ENCODE data around the gene POLE2.
"Not testable (repeated sequence)": the region's sequence is repeated elsewhere in the genome, so short reads cannot be mapped to it uniquely, and the experiment has no call there.

Gene POLE2

DNA sequence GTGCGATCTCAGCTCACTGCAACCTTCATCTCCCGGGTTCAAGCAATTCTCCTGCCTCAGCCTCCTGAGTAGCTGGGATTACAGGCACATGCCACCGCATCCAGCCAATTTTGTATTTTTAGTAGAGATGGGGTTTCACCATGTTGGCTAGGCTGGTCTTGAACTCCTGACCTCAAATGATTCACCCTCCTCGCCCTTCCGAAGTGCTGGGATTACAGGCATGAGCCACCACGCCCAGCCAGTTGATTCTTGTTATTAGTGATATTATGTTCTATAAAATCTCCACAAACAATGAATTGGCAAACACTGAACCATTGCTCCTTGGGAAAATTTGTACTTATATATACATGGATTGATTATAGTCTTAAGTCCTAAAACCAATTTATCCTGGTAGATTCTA lies 30.5 kb downstream of the POLE2 start:
- DNase-seq: not testable (repeated sequence)

DNA sequence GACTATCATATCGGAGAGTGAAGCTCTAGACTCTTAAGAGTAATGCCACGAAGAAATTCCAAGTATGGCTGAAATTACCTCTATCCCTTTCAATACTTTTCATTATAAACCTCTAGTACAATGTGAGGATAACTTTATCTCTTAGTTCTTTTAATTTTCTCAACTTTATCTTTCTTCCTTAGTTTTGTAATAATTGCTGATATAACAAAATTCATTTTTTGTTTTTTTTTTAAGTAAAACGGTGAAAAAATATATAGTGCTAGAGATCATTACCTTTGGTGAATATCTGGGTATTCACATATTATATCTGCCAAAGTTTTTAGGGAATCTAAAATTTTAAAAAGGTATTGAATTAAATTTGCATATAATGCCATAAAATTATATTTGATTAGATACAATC lies 33.5 kb downstream of the POLE2 start:
- no peak for DNase-seq

DNA sequence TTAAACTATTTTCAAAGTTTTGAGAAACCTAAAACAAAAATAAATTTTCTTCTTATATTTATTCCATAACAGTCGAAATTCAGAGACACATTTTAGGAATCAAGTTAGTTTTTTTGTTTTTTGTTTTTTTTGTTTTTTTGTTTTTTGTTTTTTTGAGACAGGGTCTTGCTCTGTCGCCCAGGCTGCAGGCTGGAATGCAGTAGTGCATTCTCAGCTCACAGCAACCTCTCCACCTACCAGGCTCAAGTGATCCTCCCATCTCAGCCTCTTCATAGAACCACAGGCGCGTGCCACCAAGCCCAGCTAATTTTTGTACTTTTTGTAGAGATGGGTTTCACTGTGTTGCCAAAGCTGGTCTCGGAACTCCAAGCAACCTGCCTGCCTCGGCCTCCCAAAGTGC lies 34.5 kb downstream of the POLE2 start:
- DNase-seq: no peak

DNA sequence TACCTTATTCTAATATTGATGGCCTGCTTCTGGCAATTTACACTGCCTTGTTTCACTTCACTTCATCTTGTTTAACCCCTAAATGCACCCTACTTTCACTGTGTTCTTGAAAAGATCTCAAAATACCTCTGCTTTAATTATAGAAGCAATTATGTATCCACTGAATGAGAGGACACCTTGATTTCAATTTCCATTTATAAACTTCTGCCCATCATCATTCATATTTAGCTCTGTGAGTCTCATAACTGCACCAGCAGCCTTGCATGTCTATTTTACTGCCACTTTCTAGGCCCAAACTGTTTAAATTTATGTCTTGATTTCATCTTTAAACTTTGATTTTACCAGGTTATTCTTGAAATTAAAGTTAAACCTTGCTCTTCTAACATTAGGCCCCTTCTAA lies 45.9 kb downstream of the POLE2 start:
- DNase-seq: no peak

DNA sequence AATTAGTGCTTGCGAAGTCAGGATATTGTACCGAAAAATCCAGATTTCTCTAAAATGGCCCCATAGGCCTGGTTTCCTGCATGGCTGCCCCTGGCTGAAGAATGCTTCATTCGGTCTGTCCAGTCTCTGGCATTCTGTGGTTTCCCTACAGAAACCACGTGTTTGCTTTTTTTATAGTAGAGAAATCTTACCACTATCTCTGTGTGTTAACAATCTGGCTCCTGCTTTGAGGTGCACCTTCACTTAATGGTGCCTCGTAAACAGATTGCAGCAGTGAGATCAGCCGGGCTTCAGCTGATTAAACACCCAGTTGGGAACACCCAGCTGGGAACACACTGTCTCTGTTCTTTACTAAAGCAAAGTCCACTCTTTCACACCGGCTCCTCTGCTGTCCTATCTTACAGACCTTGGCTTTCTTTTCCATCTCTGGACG lies 46.3 kb downstream of the POLE2 start:
- DNase-seq: no peak

DNA sequence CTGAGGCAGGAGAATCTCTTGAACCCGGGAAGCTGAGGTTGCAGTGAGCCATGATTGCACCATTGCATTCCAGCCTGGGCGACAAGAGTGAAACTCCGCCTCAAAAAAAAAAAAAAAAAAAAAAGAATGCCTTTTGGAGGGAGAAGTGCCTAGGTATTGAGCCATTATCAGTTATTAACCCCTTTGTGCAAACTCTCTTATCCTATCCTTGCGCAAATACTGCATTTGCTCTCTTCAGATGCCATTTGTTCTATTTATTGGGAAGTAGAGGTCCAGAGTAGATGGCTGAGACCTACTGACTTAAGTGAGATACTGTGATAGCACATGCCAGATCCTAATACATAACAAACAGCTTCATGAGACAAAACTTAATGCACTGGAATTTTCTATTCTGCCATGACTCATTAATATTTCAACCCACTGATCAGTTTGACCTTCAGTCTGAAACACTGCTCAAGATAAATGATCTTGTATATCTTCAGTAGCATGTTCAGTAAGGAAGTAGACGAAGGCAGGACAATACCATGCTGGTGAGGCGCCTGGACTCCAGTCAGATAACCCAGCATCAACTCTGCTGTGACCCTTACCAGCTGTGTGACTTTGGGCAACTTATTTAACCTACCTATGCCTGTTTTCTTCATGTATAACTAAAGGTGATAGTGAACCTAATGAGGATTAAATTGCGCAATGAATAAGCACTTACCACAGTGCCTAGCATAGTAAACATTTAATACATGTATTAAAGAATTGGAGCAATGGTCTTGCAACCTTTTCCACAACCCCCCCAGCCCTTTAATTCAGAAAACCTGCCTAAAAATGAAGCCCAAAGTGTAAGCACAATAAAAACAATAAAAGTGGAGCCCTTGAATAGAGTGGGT lies 47.2 kb downstream of the POLE2 start:
- DNase-seq: no peak

DNA sequence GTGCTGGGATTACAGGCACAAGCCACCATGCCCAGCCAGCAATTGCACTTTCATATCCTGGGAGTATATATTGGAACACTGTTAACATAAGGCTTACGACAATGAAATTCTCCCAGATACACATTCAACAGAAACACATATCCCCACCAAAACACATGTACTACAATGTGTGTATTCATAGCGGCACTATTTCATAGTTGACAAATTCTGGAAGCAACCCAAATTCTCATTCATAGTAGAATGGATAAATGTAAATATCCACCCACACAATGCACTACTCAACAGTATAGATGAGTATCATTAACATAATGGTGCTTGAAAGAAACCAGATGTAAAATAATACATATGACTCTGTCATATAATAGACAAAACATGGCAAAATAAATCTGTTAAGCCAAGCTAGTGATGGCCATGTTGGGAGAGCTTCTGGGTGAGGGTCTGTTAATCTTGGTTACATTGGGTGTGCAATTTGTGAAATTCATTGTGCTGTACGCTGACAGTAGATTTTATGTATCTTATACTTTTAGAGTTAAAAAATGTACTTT lies 50.4 kb downstream of the POLE2 start:
- no peak for DNase-seq

DNA sequence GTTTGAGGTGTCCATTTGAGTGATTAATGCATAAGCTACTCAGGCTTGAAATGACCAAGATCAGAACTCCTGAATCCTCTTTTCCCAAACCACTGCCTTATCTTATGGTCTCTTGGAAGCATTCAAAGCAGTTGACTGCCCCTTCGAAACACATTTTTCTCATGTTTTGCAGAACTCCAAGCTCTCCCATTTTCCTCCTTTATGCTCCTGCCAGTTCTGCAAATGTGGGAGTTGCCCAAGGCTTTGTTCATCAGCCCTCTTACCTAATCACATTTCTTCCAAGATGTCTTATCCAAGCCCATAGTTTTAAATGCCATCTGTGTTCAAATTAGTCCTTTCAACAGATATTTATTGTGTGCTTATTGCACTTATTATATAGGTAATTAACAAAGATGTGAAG lies 51.1 kb downstream of the POLE2 start:
- DNase-seq: no peak

DNA sequence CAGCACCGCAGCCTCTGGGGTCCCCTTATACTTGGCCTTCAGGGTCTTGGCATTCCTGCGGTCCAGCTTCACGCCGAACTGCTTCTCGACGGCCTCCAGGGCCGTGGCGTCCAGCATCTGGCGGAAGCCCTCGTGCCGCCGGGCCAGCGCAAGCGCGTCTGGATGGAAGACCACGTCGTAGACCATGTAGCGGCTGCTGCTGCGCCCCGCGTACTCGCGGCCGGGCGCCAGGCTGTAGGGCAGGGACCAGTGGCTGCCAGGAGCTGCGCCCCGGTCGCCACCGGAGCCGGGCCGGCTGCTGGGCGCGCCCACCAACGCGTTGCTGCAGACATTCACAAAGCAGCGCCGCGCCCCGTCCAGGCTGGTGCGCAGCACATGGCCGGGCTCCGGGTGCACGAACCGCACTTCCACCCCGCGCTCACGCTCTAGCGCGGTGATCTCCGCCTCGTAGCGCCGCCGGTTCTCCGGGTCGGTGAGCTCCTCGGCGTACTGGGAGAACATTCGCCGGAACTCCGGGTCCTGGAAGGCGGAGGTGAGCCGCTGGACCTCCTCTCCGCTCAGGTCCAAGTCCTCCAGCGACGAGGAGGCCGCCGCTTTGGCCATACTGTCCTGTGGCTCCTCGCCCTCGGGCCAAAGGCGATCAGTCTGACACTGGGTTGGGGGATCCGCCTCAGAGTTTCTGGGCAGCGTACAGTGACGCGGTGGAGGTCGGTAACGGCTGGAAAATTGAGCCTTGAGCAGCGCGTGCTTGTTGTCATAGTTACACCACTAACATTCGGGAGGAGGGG lies 53.3 kb downstream of the POLE2 start, which contains the start of gene DNAAF2:
Gene DNAAF2, minus strand, starts transcription at position 698 of the 788 bp plus-strand sequence. Its CDS starts 95 bp downstream, at position 603.
- DNase-seq: peak in 1 of 2 experiments; percentile 57

DNA sequence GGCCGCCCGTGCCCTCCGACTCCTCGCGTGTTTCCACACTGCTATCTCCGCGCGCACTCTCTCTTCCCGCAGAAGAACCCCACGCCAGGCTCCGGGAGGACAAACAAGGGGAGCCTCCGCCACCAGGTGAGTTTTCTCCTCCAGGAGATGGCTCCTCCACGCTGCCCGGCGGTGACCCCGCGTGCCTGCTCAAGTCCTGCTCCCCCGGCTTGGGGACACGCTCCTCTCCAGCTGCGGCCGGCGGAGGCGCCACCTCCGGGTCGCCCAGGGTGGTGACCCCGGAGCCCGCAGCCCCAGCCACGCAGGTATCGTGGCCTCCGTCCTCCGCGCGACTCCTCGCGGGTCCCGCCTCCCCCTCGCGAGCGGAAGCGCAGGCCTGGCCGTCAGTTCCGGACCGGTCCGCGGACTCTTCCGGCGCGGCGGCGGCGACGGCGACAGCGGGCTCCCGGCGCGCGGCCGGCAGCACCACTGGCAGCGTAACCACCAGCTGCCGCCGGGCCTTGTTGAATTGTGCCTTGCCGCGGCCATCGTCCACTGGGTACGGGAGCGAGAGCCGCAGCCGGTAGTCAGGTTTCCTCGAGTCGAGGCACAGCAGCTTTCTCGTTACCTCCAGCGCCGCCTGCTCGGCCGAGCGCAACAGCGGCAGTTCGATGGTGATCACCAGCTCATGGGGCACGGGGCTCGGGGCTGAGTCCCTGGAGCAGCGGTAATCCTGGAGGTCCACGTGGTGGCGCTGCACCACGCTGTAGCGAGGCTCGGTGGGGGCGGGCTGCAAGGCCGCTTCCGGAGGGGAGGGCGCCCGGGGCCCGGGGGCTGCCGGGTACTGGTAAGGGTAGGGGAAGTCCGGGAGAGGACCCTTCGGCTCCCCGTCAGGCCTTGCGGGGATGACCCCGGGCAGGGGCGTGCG lies 54.1 kb downstream of the POLE2 start:
- DNase-seq: peak; percentile 92 to 95

DNA sequence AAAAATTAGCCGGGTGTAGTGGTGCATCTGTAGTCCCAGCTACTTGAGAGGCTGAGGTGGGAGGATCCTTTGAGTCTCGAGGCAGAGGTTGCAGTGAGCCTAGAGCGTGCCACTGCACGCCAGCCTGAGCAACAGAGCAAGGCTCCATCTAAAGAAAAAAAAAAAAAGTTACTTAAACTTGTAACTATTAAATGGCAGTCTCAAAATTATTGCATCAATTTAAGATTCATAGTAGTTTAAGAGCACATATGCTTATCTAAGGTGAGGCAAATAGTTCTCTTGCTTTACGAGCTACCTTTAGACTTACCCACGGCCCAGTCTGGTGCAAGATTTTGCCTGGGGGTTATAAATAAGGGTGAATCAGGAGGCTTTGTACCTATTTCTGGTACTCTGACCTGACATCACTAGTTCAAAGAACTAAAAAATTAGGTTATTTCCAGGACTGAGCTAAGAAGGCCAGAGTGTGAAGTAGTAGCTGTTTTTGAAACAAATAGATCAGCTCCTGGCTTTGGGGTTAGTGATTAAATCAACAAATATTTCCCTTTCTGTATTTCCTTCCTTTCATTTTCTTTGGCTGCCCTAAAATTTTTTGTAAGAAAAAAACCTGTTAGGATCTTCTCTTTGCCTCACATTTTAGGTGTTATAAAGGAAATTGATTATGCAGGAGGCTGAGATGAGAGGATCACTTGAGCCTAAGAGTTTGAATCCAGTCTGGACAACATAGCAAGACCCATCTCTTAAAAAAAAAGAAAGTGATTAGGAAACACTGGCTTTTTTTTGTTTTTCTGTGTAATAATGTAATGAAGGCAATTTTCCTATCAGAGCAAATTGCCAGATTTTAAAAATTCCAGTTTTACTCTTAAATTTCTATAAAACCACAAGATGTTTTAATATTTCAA lies 63.8 kb downstream of the POLE2 start:
- no peak for DNase-seq

DNA sequence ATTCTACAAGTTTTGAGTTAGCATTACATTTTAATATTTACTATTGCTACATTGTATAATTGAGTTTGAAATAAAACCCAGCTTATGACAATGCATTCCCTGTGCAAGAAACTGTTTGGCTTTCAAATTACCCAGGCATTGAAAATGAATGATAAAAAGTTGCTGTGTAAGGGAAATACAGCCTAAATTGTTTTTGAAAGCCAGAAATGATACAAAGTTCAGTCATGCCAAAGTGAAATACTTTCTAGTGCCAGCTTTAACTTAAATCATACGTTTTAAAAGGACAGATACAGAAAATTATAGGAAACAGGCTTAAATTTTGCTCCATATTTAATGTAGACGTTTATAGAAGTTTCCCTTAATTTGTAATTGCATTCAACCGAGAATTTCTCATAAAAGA lies 64.6 kb downstream of the POLE2 start:
- no peak for DNase-seq

DNA sequence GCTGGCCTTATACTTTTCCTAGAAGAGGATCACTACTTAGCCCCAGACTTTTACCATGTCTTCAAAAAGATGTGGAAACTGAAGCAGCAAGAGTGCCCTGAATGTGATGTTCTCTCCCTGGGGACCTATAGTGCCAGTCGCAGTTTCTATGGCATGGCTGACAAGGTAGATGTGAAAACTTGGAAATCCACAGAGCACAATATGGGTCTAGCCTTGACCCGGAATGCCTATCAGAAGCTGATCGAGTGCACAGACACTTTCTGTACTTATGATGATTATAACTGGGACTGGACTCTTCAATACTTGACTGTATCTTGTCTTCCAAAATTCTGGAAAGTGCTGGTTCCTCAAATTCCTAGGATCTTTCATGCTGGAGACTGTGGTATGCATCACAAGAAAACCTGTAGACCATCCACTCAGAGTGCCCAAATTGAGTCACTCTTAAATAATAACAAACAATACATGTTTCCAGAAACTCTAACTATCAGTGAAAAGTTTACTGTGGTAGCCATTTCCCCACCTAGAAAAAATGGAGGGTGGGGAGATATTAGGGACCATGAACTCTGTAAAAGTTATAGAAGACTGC lies 65.9 kb downstream of the POLE2 start:
- DNase-seq: no peak

DNA sequence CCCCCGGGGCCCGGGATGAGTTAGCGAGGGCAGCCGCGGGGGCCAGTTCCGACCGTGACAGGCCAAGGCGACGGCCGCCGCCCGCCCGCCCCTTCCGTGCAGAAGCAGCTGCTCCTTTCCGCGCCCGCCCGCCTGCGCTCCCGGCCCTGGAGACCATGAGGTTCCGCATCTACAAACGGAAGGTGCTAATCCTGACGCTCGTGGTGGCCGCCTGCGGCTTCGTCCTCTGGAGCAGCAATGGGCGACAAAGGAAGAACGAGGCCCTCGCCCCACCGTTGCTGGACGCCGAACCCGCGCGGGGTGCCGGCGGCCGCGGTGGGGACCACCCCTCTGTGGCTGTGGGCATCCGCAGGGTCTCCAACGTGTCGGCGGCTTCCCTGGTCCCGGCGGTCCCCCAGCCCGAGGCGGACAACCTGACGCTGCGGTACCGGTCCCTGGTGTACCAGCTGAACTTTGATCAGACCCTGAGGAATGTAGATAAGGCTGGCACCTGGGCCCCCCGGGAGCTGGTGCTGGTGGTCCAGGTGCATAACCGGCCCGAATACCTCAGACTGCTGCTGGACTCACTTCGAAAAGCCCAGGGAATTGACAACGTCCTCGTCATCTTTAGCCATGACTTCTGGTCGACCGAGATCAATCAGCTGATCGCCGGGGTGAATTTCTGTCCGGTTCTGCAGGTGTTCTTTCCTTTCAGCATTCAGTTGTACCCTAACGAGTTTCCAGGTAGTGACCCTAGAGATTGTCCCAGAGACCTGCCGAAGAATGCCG lies 66.7 kb downstream of the POLE2 start:
- peak in 1 of 2 experiments; percentile 66 for DNase-seq

DNA sequence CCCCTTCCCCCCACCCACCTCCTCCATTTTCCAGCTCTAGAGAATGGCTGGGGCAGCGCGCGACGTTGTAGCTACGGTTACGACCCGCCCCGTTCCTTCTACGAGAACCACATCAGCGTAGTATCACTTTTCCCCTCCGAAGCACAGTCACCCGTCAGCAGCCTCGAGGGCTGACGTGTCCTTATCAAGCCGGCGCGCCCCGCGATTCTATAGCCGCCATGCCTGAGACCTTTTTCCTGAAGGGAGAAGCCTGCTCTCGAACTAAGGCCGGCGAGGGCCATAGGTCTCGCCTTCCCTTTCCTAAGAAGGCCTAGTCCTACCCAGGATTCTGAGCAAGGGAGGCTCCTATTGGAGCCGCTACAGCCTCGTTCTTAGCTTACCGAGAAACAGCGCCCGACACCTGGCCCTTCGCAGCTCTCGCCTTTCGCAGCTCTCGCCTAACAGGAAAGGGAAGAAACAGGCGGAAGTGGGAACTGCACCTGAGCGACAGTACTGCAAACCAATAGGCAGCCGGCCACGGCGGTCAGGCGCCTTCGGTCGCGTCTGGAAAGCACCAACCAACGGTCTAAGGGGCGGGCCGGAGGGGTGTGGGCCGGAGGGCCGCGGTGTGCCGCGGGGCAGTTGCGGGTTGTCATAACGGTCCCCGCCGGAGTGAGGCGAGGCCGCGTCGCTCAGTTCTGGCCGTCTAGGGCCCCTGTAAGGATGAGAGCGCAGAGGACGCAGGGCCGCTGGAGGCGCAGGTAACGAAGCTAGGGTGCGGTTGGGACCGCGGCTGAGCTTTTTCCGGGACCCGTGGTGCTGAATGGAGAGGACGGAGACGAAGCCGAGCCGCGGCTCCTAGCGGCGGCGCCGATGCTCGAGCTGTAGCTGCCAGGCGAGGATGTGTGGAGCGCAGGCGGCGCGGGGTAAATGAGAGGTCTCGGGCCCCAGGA lies 67.6 kb downstream of the POLE2 start, which contains the start of the genes MGAT2 and RPL36AL:
Gene MGAT2, plus strand, starts transcription at position 618 of the 932 bp plus-strand sequence. CDS start 470 bp downstream, outside the sequence.
Gene RPL36AL, minus strand, starts transcription at position 445 of the 932 bp plus-strand sequence. CDS start 1,522 bp downstream, outside the sequence.
- peak; percentile 91 to 96 for DNase-seq

DNA sequence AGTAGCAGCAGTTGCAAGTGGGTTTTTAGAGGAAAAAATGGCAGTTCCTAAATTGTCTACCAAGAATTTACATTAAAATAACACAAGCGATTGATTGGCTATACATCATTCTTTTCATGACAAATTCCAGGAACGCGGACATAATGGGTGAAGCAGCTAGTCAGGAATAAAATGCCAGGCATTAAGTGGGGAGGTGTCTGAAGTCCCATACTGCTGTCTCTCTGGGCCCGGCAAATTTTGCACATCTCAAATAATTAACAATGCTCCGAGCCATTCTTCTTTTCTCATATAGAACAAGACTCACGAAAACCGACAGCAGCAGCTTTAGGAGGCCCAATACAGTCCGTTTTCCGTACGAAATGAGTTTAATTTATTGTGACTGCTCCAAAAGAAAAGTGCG lies 68.3 kb downstream of the POLE2 start:
- no peak for DNase-seq

DNA sequence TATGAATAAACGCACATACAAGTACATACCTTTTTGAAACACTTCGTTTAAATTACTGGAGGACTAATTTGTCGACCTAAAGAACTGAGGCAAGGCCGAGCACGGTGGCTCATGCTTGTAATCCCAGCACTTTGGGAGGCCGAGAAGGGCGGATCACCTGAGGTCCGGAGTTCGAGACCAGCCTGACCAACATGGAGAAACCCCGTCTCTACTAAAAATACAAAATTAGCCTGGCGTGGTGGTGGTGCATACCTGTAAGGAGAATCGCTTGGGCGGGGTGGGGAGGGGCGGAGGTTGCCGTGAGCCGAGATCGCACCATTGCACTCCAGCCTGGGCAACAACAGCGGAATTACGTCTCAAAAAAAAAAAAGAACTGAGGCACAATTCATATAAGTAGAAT lies 68.7 kb downstream of the POLE2 start:
- DNase-seq: not testable (repeated sequence)

DNA sequence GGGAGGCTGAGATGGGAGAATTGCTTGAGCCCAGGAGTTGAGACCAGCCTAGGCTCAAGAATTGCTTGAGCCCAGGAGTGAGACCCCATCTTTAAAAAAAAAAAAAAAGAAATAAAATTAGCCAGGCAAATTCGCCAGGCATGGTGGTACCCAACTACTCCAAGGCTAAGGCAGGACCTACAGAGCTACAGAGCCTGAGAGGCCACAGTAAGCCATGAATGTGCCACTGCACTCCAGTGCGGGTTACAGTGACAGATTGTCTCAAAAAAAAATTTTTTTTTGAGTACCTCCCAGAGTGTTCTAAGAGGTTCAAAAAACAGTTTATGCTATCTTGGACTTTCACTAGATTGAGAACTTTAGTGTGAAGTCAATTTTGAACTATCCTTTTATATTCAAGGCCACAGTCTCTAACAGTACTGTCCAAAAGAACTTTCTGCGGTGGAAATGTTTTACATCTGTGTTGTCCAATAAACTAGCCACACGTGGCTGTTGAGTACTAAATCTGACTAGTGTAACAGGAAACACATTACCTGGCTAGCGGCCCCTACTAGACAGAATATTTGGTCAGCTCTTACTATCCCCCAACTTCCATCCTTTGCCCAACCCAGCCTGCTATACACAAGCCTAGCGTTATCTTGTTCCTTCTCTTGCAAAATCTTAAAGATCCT lies 70.0 kb downstream of the POLE2 start:
- no peak for DNase-seq
